ENCODE data around the gene DIAPH1.

DIAPH1 gene

DNA sequence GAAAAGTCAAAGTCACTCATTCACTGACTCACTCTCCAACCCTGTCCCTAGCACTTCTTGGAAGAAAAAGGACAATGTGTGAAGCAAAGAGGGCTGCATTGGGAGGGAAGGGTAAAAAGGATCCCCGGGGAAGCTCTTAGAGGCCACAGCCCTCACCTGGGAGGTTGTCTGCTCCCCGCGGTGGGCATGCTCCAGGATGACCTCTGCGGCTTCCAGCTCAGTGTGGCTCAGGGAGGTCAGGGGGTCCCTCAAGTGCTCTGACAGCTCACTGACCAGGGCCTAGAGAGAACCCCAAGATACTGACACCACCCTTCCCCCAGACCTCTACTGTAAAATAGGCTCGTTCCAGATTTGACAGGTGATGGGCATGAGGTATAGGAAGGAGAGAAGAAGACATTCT is 28.4 kb upstream of the DIAPH1 start:
- H3K36me3 ChIP-seq (ENCODE audit: control insufficient read depth in 2 of 2, insufficient read depth in 1 of 2, low read length in 2 of 2) = peaks cover 0 to 20% of the 10 kb centered on the region in 2 experiments; a peak in 1 of 3 replicates
- no peaks in the 10 kb centered on the region for H3K9me3 ChIP-seq (ENCODE audit: control insufficient read depth, insufficient read depth, low read depth, low read length)
- TF ChIP-seq ZNF768 (tag by site-specific recombination; IDR thresholded peaks at IDR 0.05) (no peak), ZNF202 (tag by site-specific recombination; IDR thresholded peaks at IDR 0.05; ENCODE audit: borderline replicate concordance) (no peak), ZNF664 (tag by site-specific recombination; IDR thresholded peaks at IDR 0.05) (no peak)
- no peak overlapping the region for H3K27ac ChIP-seq (ENCODE audit: extremely low read depth, low read depth, low read length)
- no peaks in the 10 kb centered on the region for H3K4me1 ChIP-seq (ENCODE audit: control insufficient read depth, insufficient read depth, low read length)
- ChIA-PET POLR2A (interaction anchor here (1.4 to 1.9 kb wide), 2 partner anchors 11 to 274 kb away, joined by 4 to 9 read pairs; partner anchors contain the start of genes HDAC3 and RELL2), CTCF (interaction anchor here (0.6 to 1.4 kb wide), 4 partner anchors 28 to 445 kb away, joined by 4 read pairs; no protein-coding TSS in a partner anchor)
- H3K4me3 ChIP-seq (ENCODE audit: low read depth, low read length) = no peak overlapping the region

DNA sequence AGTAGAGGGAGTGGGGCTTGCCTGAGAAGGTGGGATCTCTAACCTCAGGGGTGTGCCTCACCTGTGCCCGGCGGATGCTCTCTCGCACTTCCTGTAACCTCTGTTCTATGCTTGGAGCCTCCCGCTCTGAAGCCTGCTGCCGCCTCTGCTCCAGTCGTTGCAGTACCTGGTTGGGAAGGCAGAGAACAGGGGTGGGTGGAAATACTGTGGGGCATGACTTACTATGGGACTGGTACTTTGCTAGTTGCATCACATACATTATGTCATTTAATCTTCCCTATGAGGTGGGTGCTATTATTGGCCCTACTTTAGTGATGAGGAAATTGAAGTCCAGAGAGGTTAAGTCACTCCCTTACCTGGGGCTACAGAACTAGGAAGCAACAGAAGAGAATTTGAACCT is 27.2 kb upstream of the DIAPH1 start:
- Histone ChIP-seq H3K9me3 (ENCODE audit: control insufficient read depth, insufficient read depth, low read depth, low read length) (no peaks in the 10 kb centered on the region), H3K4me3 (ENCODE audit: low read depth, low read length) (no peak overlapping the region), H3K4me1 (ENCODE audit: control insufficient read depth, insufficient read depth, low read length) (no peaks in the 10 kb centered on the region), H3K36me3 (ENCODE audit: control insufficient read depth in 2 of 2, insufficient read depth in 1 of 2, low read length in 2 of 2) (peaks cover 0 to 25% of the 10 kb centered on the region in 2 experiments; a peak in 1 of 3 replicates), H3K27ac (ENCODE audit: extremely low read depth, low read depth, low read length) (no peak overlapping the region)
- POLR2A ChIA-PET = interaction anchor here (1.4 kb wide), 1 partner anchor 275 kb away, joined by 4 read pairs; no protein-coding TSS in a partner anchor
- TF ChIP-seq, protein P1, sequence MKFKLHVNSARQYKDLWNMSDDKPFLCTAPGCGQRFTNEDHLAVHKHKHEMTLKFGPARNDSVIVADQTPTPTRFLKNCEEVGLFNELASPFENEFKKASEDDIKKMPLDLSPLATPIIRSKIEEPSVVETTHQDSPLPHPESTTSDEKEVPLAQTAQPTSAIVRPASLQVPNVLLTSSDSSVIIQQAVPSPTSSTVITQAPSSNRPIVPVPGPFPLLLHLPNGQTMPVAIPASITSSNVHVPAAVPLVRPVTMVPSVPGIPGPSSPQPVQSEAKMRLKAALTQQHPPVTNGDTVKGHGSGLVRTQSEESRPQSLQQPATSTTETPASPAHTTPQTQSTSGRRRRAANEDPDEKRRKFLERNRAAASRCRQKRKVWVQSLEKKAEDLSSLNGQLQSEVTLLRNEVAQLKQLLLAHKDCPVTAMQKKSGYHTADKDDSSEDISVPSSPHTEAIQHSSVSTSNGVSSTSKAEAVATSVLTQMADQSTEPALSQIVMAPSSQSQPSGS (tag by site-specific recombination; IDR thresholded peaks at IDR 0.05; ENCODE audit: low read depth) = peak; percentile 30; the same call in 1 of the 2 replicates
- no peak for TF ChIP-seq ZNF175 (tag by site-specific recombination; IDR thresholded peaks at IDR 0.05)
- TF ChIP-seq ZNF629 (tag by site-specific recombination; IDR thresholded peaks at IDR 0.05) = 0 out of 2 replicates have a peak, but pooled peaks have one; percentile 16
- CTCF ChIA-PET = interaction anchor here (1.4 kb wide), 1 partner anchor 234 kb away, joined by 4 read pairs; no protein-coding TSS in a partner anchor

DNA sequence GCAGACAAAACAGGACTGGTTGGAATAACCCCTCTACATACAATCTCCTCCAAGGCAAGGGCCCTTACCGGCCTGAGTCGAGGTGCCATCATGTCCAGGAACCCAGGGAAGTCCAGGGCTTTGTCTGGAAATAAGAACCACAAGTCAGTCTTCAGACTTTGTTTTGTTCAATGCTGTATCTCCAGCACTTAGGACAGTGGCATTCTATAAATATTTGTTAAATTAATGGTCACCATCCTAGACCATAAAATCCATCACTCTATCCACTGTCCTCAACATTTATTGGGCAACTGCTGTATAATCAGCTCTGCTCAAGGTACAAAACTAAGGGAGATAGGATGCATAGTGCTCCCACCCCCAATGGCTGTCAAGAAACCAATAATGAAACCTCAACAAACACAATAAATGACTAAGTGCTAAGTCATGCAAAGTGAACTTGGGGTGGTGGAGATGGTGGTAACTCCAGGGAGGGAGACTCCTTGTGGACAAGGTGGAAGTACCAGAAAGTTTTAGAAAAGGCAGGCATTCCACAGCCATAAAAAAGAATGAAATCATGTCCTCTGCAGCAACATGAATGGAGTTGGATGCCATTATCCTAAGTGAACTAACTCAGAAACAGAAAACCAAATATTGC is 23.0 kb upstream of the DIAPH1 start:
- Histone ChIP-seq H3K4me1 (ENCODE audit: control insufficient read depth, insufficient read depth, low read length) (no peaks in the 10 kb centered on the region; the same call in 1 of the 2 replicates), H3K9me3 (ENCODE audit: control insufficient read depth, insufficient read depth, low read depth, low read length) (no peaks in the 10 kb centered on the region), H3K4me3 (ENCODE audit: low read depth, low read length) (no peak overlapping the region), H3K27ac (ENCODE audit: extremely low read depth, low read depth, low read length) (no peak overlapping the region), H3K36me3 (ENCODE audit: control insufficient read depth in 2 of 2, insufficient read depth in 1 of 2, low read length in 2 of 2) (peaks cover 0 to 39% of the 10 kb centered on the region in 2 experiments; a peak in 1 of 3 replicates)
- POLR2A ChIA-PET = interaction anchor here (0.9 kb wide), 1 partner anchor 23 kb away, joined by 3 read pairs; the partner anchor contains the start of gene DIAPH1
- CTCF ChIA-PET = interaction anchor here (0.9 to 2.2 kb wide), 8 partner anchors 11 to 183 kb away, joined by 3 to 10 read pairs (median 3); partner anchors contain the start of gene DIAPH1
- TF ChIP-seq ZNF561 (tag by site-specific recombination; IDR thresholded peaks at IDR 0.05; ENCODE audit: borderline replicate concordance) (no peak), ZNF837 (tag by site-specific recombination; IDR thresholded peaks at IDR 0.05) (no peak), REPIN1 (tag by site-specific recombination; IDR thresholded peaks at IDR 0.05; ENCODE audit: low read depth) (no peak), ZNF138 (tag by site-specific recombination; IDR thresholded peaks at IDR 0.05; ENCODE audit: borderline replicate concordance) (no peak), ZNF629 (tag by site-specific recombination; IDR thresholded peaks at IDR 0.05) (peak; percentile 36; the same call in 1 of the 2 replicates), ZNF664 (tag by site-specific recombination; IDR thresholded peaks at IDR 0.05) (0 out of 2 replicates have a peak, but pooled peaks have one; percentile 31), ZXDB (tag by site-specific recombination; IDR thresholded peaks at IDR 0.05) (no peak), KLF7 (tag by site-specific recombination; IDR thresholded peaks at IDR 0.05; ENCODE audit: borderline replicate concordance) (no peak), SP3 (tag by site-specific recombination; IDR thresholded peaks at IDR 0.05) (peak; percentile 31; the same call in 1 of the 2 replicates), ZNF391 (tag by site-specific recombination; IDR thresholded peaks at IDR 0.05; ENCODE audit: borderline replicate concordance, low read depth) (no peak), ZNF707 (tag by site-specific recombination; IDR thresholded peaks at IDR 0.05) (no peak), KLF8 (tag by site-specific recombination; IDR thresholded peaks at IDR 0.05) (no peak), ZEB2 (tag by site-specific recombination; IDR thresholded peaks at IDR 0.05) (peak; percentile 17; the same call in 1 of the 2 replicates), ZNF660 (tag by site-specific recombination; IDR thresholded peaks at IDR 0.05) (peak; percentile 65)
- TF ChIP-seq, protein P2, sequence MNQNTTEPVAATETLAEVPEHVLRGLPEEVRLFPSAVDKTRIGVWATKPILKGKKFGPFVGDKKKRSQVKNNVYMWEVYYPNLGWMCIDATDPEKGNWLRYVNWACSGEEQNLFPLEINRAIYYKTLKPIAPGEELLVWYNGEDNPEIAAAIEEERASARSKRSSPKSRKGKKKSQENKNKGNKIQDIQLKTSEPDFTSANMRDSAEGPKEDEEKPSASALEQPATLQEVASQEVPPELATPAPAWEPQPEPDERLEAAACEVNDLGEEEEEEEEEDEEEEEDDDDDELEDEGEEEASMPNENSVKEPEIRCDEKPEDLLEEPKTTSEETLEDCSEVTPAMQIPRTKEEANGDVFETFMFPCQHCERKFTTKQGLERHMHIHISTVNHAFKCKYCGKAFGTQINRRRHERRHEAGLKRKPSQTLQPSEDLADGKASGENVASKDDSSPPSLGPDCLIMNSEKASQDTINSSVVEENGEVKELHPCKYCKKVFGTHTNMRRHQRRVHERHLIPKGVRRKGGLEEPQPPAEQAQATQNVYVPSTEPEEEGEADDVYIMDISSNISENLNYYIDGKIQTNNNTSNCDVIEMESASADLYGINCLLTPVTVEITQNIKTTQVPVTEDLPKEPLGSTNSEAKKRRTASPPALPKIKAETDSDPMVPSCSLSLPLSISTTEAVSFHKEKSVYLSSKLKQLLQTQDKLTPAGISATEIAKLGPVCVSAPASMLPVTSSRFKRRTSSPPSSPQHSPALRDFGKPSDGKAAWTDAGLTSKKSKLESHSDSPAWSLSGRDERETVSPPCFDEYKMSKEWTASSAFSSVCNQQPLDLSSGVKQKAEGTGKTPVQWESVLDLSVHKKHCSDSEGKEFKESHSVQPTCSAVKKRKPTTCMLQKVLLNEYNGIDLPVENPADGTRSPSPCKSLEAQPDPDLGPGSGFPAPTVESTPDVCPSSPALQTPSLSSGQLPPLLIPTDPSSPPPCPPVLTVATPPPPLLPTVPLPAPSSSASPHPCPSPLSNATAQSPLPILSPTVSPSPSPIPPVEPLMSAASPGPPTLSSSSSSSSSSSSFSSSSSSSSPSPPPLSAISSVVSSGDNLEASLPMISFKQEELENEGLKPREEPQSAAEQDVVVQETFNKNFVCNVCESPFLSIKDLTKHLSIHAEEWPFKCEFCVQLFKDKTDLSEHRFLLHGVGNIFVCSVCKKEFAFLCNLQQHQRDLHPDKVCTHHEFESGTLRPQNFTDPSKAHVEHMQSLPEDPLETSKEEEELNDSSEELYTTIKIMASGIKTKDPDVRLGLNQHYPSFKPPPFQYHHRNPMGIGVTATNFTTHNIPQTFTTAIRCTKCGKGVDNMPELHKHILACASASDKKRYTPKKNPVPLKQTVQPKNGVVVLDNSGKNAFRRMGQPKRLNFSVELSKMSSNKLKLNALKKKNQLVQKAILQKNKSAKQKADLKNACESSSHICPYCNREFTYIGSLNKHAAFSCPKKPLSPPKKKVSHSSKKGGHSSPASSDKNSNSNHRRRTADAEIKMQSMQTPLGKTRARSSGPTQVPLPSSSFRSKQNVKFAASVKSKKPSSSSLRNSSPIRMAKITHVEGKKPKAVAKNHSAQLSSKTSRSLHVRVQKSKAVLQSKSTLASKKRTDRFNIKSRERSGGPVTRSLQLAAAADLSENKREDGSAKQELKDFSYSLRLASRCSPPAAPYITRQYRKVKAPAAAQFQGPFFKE (tag by site-specific recombination; IDR thresholded peaks at IDR 0.05; ENCODE audit: borderline replicate concordance) = no peak
- TF ChIP-seq, protein P3, sequence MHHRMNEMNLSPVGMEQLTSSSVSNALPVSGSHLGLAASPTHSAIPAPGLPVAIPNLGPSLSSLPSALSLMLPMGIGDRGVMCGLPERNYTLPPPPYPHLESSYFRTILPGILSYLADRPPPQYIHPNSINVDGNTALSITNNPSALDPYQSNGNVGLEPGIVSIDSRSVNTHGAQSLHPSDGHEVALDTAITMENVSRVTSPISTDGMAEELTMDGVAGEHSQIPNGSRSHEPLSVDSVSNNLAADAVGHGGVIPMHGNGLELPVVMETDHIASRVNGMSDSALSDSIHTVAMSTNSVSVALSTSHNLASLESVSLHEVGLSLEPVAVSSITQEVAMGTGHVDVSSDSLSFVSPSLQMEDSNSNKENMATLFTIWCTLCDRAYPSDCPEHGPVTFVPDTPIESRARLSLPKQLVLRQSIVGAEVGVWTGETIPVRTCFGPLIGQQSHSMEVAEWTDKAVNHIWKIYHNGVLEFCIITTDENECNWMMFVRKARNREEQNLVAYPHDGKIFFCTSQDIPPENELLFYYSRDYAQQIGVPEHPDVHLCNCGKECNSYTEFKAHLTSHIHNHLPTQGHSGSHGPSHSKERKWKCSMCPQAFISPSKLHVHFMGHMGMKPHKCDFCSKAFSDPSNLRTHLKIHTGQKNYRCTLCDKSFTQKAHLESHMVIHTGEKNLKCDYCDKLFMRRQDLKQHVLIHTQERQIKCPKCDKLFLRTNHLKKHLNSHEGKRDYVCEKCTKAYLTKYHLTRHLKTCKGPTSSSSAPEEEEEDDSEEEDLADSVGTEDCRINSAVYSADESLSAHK (tag by site-specific recombination; IDR thresholded peaks at IDR 0.05) = no peak
